Measurements from ENCODE around the gene NANP. TPM values are rescaled to one million over a fixed set of nuclear protein-coding genes. Genes with fewer than 3 reads are reported as not detected.

The NANP gene
- total and polyA plus RNA-seq, 2 of the 13 experiments (the other 11 are each of a cell fraction or from before 2014, with no cell fraction given): 8.9 to 21.5 TPM

- no peak for TF ChIP-seq MBD4 (IDR thresholded peaks at IDR 0.05; ENCODE audit: borderline replicate concordance, low read length)
- 0 out of 2 replicates have a peak, but pooled peaks have one; percentile 20 for TF ChIP-seq HMGXB3 (CRISPR knock-in tag; IDR thresholded peaks at IDR 0.05; ENCODE audit: borderline replicate concordance)
- no peak for TF ChIP-seq ATF7 (IDR thresholded peaks at IDR 0.05)
- 0 out of 2 replicates have a peak, but pooled peaks have one; percentile 13 for TF ChIP-seq ATF7 (CRISPR knock-in tag; IDR thresholded peaks at IDR 0.05)
- no peak for TF ChIP-seq BATF2 (CRISPR knock-in tag; IDR thresholded peaks at IDR 0.05)
- peak; percentile 66; the same call in 1 of the 2 replicates for TF ChIP-seq KMT2B (CRISPR knock-in tag; IDR thresholded peaks at IDR 0.05)
- no peak for TF ChIP-seq TRAFD1 (CRISPR knock-in tag; IDR thresholded peaks at IDR 0.05; ENCODE audit: borderline replicate concordance)
- TF ChIP-seq TOPORS (CRISPR knock-in tag; IDR thresholded peaks at IDR 0.05): peak; percentile 47; the same call in 1 of the 2 replicates
- no peak for TF ChIP-seq ZNF614 (CRISPR knock-in tag; IDR thresholded peaks at IDR 0.05; ENCODE audit: borderline replicate concordance)
- TF ChIP-seq ZNF441 (CRISPR knock-in tag; IDR thresholded peaks at IDR 0.05; ENCODE audit: borderline replicate concordance): peak; percentile 24; the same call in 1 of the 2 replicates
- TF ChIP-seq ZNF569 (CRISPR knock-in tag; IDR thresholded peaks at IDR 0.05; ENCODE audit: borderline replicate concordance): no peak
- peak; percentile 90; the same call in 1 of the 2 replicates for TF ChIP-seq ZBTB38 (CRISPR knock-in tag; IDR thresholded peaks at IDR 0.05)
- no peak; the same call in 1 of the 2 replicates for TF ChIP-seq ZMAT3 (CRISPR knock-in tag; conservative IDR thresholded peaks at IDR 0.05)
- TF ChIP-seq ESRRA (CRISPR knock-in tag; IDR thresholded peaks at IDR 0.05; ENCODE audit: low read depth): 0 out of 2 replicates have a peak, but pooled peaks have one; percentile 43
- TF ChIP-seq RFX1 (IDR thresholded peaks at IDR 0.05): no peak
- TF ChIP-seq ETS1 (CRISPR knock-in tag; IDR thresholded peaks at IDR 0.05): peak; percentile 95
- peak; percentile 82 for TF ChIP-seq ZNF891 (CRISPR knock-in tag; IDR thresholded peaks at IDR 0.05)
- TF ChIP-seq ZNF607 (CRISPR knock-in tag; IDR thresholded peaks at IDR 0.05; ENCODE audit: borderline replicate concordance): peak; percentile 96
Observed at GRCh38 chr20:25584905-25585704, 38.7 kb downstream of the NANP start, which contains the start of gene NINL (continued).

Data from HepG2 (cell line).